ENCODE data around the gene FAM72C.
"Not testable (repeated sequence)": the region's sequence is repeated elsewhere in the genome, so short reads cannot be mapped to it uniquely, and the experiment has no call there.

GRCh38 chr1:144015180-144015966 lies 43.6 kb upstream of the FAM72C start:
- TF ChIP-seq ZNF207 (IDR thresholded peaks at IDR 0.05; ENCODE audit: borderline replicate concordance); RAD21 (IDR thresholded peaks at IDR 0.05; ENCODE audit: insufficient read depth, low read depth, low read length); SP1 (IDR thresholded peaks at IDR 0.05; ENCODE audit: low read depth, low read length); KLF5 (IDR thresholded peaks at IDR 0.05; ENCODE audit: partially characterized antibody); CTCF (IDR thresholded peaks at IDR 0.05 in 2 of 3, conservative IDR thresholded peaks at IDR 0.05 in 1 of 3; ENCODE audit: control insufficient read depth in 2 of 3, extremely low read depth in 1 of 3, insufficient read depth in 1 of 3, low read depth in 3 of 3, low read length in 3 of 3); BCL11A (IDR thresholded peaks at IDR 0.05; ENCODE audit: low read depth, low read length); KAT2A (conservative IDR thresholded peaks at IDR 0.05; ENCODE audit: control insufficient read depth, low read depth, low read length); GABPA (IDR thresholded peaks at IDR 0.05; ENCODE audit: low read depth): not testable (repeated sequence)

All from GM12878 (cell line).